ENCODE measurements around the gene CAV3.

- TF ChIP-seq POLR2A (IDR thresholded peaks at IDR 0.05), result no peak
- no peak for TF ChIP-seq POLR2AphosphoS5 (IDR thresholded peaks at IDR 0.05)
- TF ChIP-seq CTCF (IDR thresholded peaks at IDR 0.05), result no peak
Observed at GRCh38 chr3:8723612-8724011, 10.0 kb upstream of the CAV3 start.
